Measurements from ENCODE around the gene MGAT3.
"Not testable (repeated sequence)": the region's sequence is repeated elsewhere in the genome, so short reads cannot be mapped to it uniquely, and the experiment has no call there.

The MGAT3 gene

DNA sequence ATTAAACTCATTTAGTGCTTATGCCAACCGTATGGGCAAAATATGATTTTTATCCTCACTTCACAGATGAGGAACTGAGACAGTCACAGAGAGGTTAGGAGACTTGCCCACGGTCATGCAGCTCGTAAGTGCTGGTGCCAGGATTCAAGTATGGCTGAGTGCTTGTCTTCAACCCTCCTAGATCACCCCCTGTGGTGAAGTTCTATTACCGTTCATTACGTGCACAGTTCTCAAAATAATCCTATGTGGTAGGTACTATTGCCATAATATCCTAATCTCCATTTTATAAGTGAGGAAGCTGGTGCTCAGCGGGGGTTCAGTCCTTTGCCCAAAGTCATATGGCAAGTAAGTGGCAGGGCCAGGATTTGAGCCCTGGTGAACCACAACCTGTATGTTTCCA lies 46.8 kb downstream of the MGAT3 start:
- peak overlapping the region; percentile 78 to 94 (median 86) for H3K4me3 ChIP-seq

DNA sequence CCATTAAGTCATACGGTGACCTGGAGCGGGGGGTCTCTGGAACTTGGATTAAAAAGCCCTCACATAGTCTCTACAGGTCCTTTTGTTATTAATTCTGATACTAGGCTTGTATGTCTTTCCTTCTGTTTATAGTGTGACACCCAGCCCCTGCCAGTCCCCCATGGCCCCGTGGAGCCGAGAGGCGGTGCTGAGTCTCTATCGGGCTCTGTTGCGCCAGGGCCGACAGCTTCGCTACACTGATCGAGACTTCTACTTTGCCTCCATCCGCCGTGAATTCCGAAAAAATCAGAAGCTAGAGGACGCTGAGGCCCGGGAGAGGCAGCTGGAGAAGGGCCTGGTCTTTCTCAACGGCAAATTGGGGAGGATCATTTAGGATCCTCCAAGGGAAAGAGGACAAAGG lies 47.3 kb downstream of the MGAT3 start:
- Histone ChIP-seq H3K4me1 (peaks cover 29 to 50% (median 36%) of the 10 kb centered on the region in 10 experiments), H3K27ac (peak overlapping the region in 4 of 11 experiments; percentile 69 to 88 (median 84); a peak in 3 of 22 replicates), H3K27me3 (no peaks in the 10 kb centered on the region), H3K9ac (peak overlapping the region; percentile 82 to 94 (median 91); a peak in 19 of 22 replicates), H3K4me2 (peak overlapping the region; percentile 87 to 99 (median 93)), H3K36me3 (peaks cover 52 to 58% (median 55%) of the 10 kb centered on the region in 11 experiments), H3K4me3 (peak overlapping the region in 7 of 10 experiments; percentile 78 to 94 (median 87); a peak in 7 of 20 replicates), H3K9me3 (replicated peaks in 1 of 11) (no peaks in the 10 kb centered on the region), H4K20me1 (peaks cover 25 to 61% (median 56%) of the 10 kb centered on the region in 11 experiments; a peak in 20 of 22 replicates)
- no peak for TF ChIP-seq Cebpa-rat (IDR thresholded peaks at IDR 0.05)

More for the DNA sequence above, 46.8 kb downstream of the MGAT3 start:
- peaks cover 22 to 57% (median 52%) of the 10 kb centered on the region in 11 experiments; a peak in 20 of 22 replicates for H4K20me1 ChIP-seq
- no peak for TF ChIP-seq Cebpa-rat (IDR thresholded peaks at IDR 0.05)
- no peaks in the 10 kb centered on the region for H3K9me3 ChIP-seq (replicated peaks in 1 of 11)
- H3K4me1 ChIP-seq: peaks cover 29 to 50% (median 36%) of the 10 kb centered on the region in 10 experiments
- peak overlapping the region in 10 of 11 experiments; percentile 69 to 89 (median 86); a peak in 17 of 22 replicates for H3K27ac ChIP-seq
- peak overlapping the region; percentile 82 to 94 (median 91) for H3K9ac ChIP-seq
- peak overlapping the region; percentile 87 to 99 (median 93) for H3K4me2 ChIP-seq
- H3K27me3 ChIP-seq: no peaks in the 10 kb centered on the region
- H3K36me3 ChIP-seq: peaks cover 48 to 53% (median 50%) of the 10 kb centered on the region in 11 experiments

DNA sequence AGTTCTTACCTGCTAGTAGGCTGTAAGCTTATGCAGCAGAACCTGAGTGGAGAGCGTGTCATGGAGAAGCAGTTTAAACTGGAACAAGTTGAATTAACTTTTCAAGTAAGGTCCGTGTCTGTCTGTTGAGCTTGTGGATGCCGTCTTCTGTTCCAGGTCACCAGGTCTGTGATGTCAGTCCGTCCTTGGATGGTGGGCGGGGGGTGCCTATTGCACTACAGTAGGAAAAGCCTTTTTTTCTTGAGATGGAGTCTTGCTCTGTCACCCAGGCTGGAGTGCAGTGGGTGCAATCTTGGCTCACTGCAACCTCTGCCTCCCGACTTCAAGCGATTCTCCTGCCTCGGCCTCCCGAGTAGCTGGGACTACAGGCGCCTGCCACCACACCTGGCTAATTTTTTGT lies 50.2 kb downstream of the MGAT3 start:
- Histone ChIP-seq H3K9ac (peak overlapping the region in 1 of 11 experiments; percentile 10; a peak in 2 of 22 replicates), H3K36me3 (peaks cover 82 to 87% (median 84%) of the 10 kb centered on the region in 11 experiments), H4K20me1 (peaks cover 39 to 90% (median 86%) of the 10 kb centered on the region in 11 experiments; a peak in 21 of 22 replicates), H3K4me1 (peaks cover 13 to 33% (median 18%) of the 10 kb centered on the region in 10 experiments)
- not testable (repeated sequence) for H3K4me3 ChIP-seq; H3K4me2 ChIP-seq; H3K9me3 ChIP-seq (replicated peaks in 1 of 11); H3K27me3 ChIP-seq; H3K27ac ChIP-seq

DNA sequence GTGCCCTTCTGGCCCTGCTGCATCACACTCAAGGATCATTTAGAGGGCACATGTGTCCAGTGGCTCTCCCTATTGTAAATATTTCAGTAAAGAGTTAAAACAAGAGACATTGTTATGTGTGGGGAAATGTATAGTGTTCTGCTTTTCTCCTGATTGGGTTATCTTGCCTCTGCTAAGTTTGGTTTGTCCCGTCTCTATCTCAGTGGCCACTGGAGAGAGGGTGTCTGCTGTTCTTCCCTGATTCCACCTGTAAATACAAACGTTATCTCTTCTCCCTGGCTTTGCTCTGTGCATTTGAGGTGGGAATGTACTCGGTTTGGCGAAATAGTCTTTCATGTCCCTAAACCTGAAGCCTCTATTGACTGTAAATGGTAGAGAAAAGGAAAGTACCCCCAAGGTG lies 51.6 kb downstream of the MGAT3 start:
- Histone ChIP-seq H3K4me1 (peaks cover 9 to 29% (median 14%) of the 10 kb centered on the region in 10 experiments), H3K9me3 (replicated peaks in 1 of 11) (no peaks in the 10 kb centered on the region), H3K4me3 (no peak overlapping the region), H3K27me3 (no peaks in the 10 kb centered on the region), H3K4me2 (no peak overlapping the region), H3K27ac (no peak overlapping the region), H4K20me1 (peaks cover 39 to 100% (median 90%) of the 10 kb centered on the region in 11 experiments; a peak in 21 of 22 replicates), H3K9ac (peak overlapping the region in 5 of 11 experiments; percentile 8 to 42 (median 14); a peak in 2 of 22 replicates), H3K36me3 (peaks cover 95 to 100% (median 98%) of the 10 kb centered on the region in 11 experiments)
- TF ChIP-seq Cebpa-rat (IDR thresholded peaks at IDR 0.05): no peak

DNA sequence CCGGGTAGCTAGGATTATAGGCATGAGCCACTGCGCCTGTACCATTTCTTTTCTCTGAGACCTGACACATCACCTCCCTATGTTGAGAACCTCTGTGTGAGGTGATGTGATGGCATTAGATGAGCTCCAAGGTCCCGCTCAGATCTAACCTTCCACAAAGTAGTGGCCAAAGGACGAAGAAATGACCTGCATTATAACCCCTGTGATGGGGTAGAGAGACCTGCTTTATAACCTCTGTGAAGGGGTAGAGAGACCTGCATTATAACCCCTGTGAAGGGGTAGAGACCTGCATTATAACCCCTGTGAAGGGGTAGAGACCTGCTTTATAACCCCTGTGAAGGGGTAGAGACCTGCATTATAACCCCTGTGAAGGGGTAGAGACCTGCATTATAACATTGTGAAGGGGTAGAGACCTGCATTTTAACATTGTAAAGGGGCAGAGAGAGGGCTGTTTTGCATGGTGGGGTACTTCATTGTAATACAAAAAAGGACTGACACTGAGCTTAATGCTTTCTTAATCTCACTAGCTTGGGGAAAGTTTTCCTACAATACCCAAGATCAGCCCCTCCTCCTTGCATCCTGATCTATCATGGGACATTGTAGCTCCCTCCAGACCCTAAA lies 53.8 kb downstream of the MGAT3 start:
- Histone ChIP-seq H3K4me2 (no peak overlapping the region), H3K9me3 (replicated peaks in 1 of 11) (no peaks in the 10 kb centered on the region), H3K36me3 (peaks cover 98 to 100% (median 100%) of the 10 kb centered on the region in 11 experiments), H4K20me1 (peaks cover 44 to 100% (median 94%) of the 10 kb centered on the region in 11 experiments), H3K9ac (peak overlapping the region in 6 of 11 experiments; percentile 2 to 25 (median 11); a peak in 3 of 22 replicates), H3K4me1 (peaks cover 0 to 27% (median 15%) of the 10 kb centered on the region in 10 experiments; a peak in 16 of 20 replicates), H3K27ac (no peak overlapping the region), H3K27me3 (no peaks in the 10 kb centered on the region), H3K4me3 (no peak overlapping the region)
- TF ChIP-seq Cebpa-rat (IDR thresholded peaks at IDR 0.05): no peak

DNA sequence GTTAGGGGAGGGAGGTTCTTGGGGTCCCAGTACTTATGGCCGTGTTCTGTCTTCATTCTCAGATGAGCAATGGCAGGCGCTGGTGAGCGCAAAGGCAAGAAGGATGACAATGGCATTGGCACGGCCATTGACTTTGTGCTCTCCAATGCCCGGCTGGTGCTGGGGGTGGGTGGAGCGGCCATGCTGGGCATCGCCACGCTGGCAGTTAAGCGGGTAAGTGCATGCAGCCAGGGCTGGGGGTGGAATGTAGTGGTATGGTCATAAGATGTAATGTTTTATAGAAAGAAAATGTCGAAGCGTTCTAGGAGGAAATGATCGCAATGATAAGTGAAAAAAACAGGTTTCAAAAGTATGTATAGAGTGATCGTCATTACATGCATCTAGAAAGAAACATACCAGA lies 54.4 kb downstream of the MGAT3 start:
- H3K9ac ChIP-seq: peak overlapping the region in 5 of 11 experiments; percentile 2 to 32 (median 22); a peak in 2 of 22 replicates
- peaks cover 38 to 100% (median 88%) of the 10 kb centered on the region in 11 experiments for H4K20me1 ChIP-seq
- no peak overlapping the region for H3K4me2 ChIP-seq
- no peak overlapping the region for H3K4me3 ChIP-seq
- H3K4me1 ChIP-seq: peaks cover 0 to 28% (median 14%) of the 10 kb centered on the region in 10 experiments; a peak in 16 of 20 replicates
- no peak overlapping the region for H3K27ac ChIP-seq
- H3K9me3 ChIP-seq (replicated peaks in 1 of 11): no peaks in the 10 kb centered on the region
- H3K36me3 ChIP-seq: peaks cover 98 to 100% (median 100%) of the 10 kb centered on the region in 11 experiments
- H3K27me3 ChIP-seq: no peaks in the 10 kb centered on the region
- TF ChIP-seq Cebpa-rat (IDR thresholded peaks at IDR 0.05): no peak

DNA sequence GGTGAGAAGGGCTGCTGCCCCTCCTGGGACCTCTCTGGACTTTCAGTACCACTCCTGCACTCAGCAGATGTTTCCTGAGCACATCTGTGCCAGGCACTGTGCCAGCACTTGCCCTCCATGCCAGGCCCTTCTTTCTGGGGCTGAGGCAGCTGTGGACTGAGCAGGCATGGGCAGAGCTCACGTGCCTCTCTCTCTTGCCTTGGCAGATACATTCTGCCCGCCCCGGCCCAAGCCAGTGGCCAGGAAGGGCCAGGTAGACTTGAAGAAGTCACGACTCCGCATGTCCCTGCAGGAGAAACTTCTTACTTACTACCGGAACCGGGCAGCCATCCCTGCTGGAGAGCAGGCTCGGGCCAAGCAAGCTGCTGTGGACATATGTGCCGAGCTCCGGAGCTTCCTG lies 55.2 kb downstream of the MGAT3 start:
- H3K4me1 ChIP-seq: peaks cover 0 to 35% (median 15%) of the 10 kb centered on the region in 10 experiments; a peak in 16 of 20 replicates
- H3K36me3 ChIP-seq: peaks cover 97 to 100% (median 100%) of the 10 kb centered on the region in 11 experiments
- H4K20me1 ChIP-seq: peaks cover 34 to 94% (median 81%) of the 10 kb centered on the region in 11 experiments
- no peaks in the 10 kb centered on the region for H3K9me3 ChIP-seq (replicated peaks in 1 of 11)
- H3K27me3 ChIP-seq: no peaks in the 10 kb centered on the region
- H3K4me2 ChIP-seq: no peak overlapping the region
- H3K27ac ChIP-seq: no peak overlapping the region
- 0 out of 22 replicates have a peak overlapping the region, but pooled peaks of 3 of the 11 experiments have one; percentile 15 to 32 (median 18) for H3K9ac ChIP-seq
- H3K4me3 ChIP-seq: no peak overlapping the region
- no peak for TF ChIP-seq Cebpa-rat (IDR thresholded peaks at IDR 0.05)

DNA sequence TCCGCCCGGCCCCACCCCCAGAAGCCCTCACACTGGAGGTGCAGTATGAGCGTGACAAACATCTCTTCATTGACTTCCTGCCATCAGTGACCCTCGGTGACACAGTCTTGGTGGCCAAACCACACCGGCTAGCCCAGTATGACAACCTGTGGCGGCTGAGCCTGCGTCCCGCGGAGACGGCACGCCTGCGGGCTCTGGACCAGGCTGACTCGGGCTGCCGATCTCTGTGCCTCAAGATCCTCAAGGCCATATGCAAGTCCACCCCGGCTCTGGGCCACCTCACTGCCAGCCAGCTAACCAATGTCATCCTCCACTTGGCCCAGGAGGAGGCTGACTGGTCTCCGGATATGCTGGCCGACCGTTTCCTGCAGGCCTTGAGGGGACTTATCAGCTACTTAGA lies 57.0 kb downstream of the MGAT3 start:
- Histone ChIP-seq H3K9me3 (replicated peaks in 1 of 11) (no peaks in the 10 kb centered on the region), H4K20me1 (peaks cover 22 to 90% (median 68%) of the 10 kb centered on the region in 11 experiments; a peak in 21 of 22 replicates), H3K4me3 (no peak overlapping the region), H3K4me2 (peak overlapping the region in 1 of 11 experiments; percentile 28; a peak in 1 of 22 replicates), H3K36me3 (peaks cover 81 to 95% (median 90%) of the 10 kb centered on the region in 11 experiments), H3K27me3 (no peaks in the 10 kb centered on the region), H3K4me1 (peaks cover 15 to 52% (median 31%) of the 10 kb centered on the region in 10 experiments), H3K9ac (no peak overlapping the region), H3K27ac (no peak overlapping the region)
- TF ChIP-seq Cebpa-rat (IDR thresholded peaks at IDR 0.05): no peak
